Chondrocyte (in vitro differentiated cells): ENCODE measurements around the gene ZNF728. TPM values are rescaled to one million over a fixed set of nuclear protein-coding genes. Genes with fewer than 3 reads are reported as not detected.

Experiments used
- total RNA-seq: library from RNA; stranded (reverse); gene quantifications from 3 replicates; pipeline ENCODE4 v1.2.1, GENCODE V29; 2021

Gene ZNF728
- total RNA-seq, 1 donor from 2014 or later: not detected

Other genes starting within 250 kb of the ZNF728 start
- gene ZNF99, start 219.0 kb downstream of the ZNF728 start, total RNA-seq: not detected in 3 replicates
- not detected in 3 replicates for gene ZNF723, start 170.9 kb downstream of the ZNF728 start, total RNA-seq
- gene ZNF730, start 113.8 kb upstream of the ZNF728 start, total RNA-seq: 0.57 to 4.1 TPM (median 2.6 TPM) in 3 replicates
- 2.3 to 6.7 TPM (median 3.0 TPM) in 3 replicates for gene ZNF724, start 247.2 kb upstream of the ZNF728 start, total RNA-seq